GM12892 (cell line): Measurements from ENCODE around the gene GHR.
"Not testable (repeated sequence)": the region's sequence is repeated elsewhere in the genome, so short reads cannot be mapped to it uniquely, and the experiment has no call there.

Experiments
- DNase-seq: peaks from one replicate; pipeline ENCODE4 v3.0.0; 2011; ENCODE audit not compliant: insufficient read length
- FAIRE-seq: peaks from 2 replicates; lab custom pipeline; 2011; peaks lifted over from hg19 to GRCh38; lab: Jason Lieb, UNC
- POLR2A ChIP-seq: IDR thresholded peaks from 2 replicates; pipeline ENCODE4 v1.6.1; 2011; ENCODE audit warnings: low read depth, low read length, control low read depth
- POLR2AphosphoS5 ChIP-seq: IDR thresholded peaks from 2 replicates; pipeline ENCODE4 v1.6.1; 2011; ENCODE audit warnings: low read depth, low read length, control low read depth
- TAF1 ChIP-seq: IDR thresholded peaks from 2 replicates; pipeline ENCODE4 v1.6.1; 2011; ENCODE audit warnings: low read depth, mild to moderate bottlenecking, control low read depth, low read length, borderline replicate concordance

GHR gene

DNA sequence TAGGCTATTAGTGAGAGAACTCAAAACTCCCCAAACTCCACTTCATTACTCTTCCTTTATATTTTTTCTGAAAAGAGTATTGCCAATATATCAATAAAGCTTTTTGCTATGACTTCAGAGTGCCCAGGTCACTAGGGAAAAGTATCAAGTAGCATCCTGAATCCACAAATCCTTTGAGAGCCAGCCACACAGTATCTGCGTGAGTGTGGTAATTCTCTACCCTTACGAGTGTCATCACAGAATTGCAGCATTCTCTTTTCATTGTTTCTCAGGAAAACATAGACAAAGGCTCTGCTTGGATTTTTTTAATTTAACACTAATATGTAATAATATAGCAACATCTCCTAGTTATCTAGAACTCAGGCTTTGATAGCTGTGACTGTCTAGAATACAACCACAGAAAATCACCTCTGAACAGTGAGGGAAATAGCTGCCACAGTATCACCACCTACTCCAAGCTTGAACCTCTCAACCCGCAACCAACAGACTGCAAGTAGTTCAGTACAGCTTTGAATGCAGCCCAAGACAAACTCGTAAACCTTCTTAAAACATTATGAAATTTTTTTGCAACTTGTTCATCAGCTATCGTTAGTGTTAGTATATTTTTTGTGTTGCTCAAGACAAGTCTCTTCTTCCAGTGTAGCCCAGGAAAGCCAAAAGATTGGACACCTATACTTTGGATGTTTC is 254.1 kb downstream of the GHR start:
- TF ChIP-seq POLR2A (no peak), TAF1 (no peak), POLR2AphosphoS5 (no peak)
- FAIRE-seq (no peak), DNase-seq (no peak)

DNA sequence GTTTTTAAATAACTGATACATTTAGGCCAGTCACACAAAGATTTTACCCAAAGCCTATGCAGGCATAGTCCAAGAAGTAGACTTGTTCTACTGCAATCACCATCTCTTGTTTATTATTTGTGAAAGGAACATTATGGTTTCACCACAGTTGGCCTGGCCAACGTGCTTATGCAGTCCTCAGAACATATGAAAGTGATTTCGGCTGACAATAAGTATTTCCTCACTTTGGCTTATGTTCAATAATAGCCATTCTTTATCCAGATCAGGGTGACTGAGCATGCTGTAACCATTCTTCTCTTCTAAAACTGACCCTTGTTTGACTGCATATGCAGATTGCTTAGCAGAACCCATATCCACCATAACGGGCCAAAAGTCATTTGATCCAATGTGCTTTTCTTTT is 256.8 kb downstream of the GHR start:
- no peak for DNase-seq
- FAIRE-seq, result no peak
- TF ChIP-seq POLR2A, result no peak
- no peak for TF ChIP-seq POLR2AphosphoS5
- TF ChIP-seq TAF1, result no peak

DNA sequence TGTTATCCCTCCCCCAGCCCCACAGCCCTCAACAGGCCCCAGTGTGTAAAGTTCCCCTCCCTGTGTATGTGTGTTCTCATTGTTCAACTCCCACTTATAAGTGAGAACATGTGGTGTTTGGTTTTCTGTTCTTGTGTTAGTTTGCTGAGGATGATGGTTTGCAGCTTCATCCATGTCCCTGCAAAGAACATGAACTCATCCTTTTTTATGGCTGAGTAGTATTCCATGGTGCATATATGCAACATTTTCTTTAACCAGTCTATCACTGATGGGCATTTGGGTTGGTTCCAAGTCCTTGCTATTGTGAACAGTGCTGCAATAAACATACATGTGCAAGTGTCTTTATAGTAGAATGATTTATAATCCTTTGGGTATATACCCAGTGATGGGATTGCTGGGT is 261.8 kb downstream of the GHR start:
- not testable (repeated sequence) for DNase-seq, FAIRE-seq

DNA sequence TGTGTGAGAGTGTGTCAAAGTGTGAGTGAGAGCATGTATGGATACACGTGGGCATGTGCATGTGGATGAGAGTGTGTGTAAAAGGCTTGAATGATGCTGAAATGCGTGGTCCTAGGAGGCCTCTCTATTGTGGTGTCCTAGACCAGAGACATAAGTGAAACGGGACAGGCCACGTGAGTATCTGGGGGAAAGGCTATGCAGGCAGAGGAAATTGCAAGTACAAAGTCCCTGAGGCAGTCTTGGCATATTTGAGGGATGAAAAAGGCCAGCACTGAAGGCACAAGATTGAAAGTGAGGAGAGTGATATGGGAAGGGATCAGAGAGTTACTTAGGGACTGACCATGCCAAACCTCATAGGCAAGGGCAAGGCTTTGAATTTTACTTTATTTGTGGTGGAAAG is 266.2 kb downstream of the GHR start:
- FAIRE-seq (no peak), DNase-seq (no peak)
- TF ChIP-seq POLR2AphosphoS5 (no peak), POLR2A (no peak), TAF1 (no peak)

DNA sequence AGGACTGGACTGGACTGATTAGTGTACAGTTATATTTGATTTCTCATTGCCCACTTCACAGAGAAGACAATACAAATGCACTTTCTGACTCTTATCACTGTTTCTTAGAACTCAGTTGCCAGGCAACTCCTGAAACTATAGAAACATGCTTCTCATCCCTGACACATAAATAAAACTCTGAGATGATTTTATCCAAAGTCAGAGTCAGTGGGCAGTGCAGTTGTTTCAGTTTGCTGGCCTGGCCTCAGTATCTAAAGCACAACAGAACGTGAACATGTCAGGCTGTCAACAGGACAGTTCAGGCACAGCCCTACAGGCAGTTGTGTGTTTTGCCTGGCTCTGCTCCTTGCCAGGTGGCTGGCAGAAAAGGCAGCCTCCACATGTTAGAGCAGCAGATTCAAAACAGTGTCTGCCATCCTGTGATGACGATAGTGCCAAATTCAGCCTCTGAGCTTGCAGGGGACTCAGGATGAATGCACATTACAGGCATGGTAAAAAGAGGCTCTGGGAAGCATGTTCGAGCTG is 268.2 kb downstream of the GHR start:
- TF ChIP-seq POLR2AphosphoS5 (no peak), POLR2A (no peak), TAF1 (no peak)
- no peak for FAIRE-seq
- DNase-seq, result no peak

DNA sequence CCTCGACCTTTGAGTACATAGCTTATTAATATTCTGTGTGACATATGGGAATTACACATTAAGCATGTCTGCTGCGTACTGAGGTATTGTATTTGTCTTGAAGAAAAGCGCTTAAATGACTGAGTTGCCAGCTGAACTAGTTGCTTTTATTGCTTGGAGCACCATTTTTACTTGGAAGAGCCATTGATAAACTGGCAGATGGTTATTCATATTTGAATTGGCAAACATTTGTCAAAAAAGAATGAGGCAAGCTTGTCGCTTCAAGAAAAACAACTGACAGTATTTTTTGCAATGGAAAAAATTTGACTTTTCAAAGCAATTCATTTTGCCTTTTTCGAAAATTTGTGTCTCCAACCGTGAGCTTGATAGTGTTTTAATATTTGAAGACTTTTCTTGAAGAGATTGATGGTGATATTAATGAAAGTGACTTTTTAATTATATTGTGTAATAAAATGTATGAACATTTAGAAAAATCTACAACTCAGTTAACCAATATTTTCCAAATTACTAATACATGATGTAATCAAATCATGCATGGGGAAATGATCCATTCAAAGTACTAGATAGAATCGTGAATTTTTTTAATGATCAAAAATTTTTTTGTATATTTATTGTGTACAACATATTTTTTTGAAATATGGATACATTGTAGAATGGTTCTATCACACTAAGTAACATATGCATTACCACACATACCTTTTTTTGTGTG is 278.3 kb downstream of the GHR start:
- FAIRE-seq (no peak), DNase-seq (no peak)
- TF ChIP-seq TAF1 (no peak), POLR2A (no peak), POLR2AphosphoS5 (no peak)

DNA sequence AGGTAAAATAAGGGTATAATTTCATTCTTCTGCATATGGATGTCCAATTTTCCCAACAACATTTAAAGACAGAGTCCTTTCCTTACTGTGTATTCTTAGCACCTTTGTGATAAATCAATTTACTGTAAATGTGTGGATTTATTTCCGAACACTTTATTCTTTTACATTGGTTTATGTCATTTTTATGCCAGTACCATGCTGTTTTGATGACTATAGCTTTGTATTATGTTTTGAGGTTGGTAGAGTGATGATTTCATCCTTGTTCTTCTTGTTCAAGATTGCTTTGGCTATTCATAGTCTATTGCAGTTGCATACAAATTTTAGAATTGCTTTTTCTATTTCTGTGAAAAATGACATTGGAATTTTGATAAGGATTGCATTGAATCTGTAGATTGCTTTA is 280.0 kb downstream of the GHR start:
- DNase-seq, result no peak
- TF ChIP-seq TAF1 (no peak), POLR2A (no peak), POLR2AphosphoS5 (no peak)
- no peak for FAIRE-seq

DNA sequence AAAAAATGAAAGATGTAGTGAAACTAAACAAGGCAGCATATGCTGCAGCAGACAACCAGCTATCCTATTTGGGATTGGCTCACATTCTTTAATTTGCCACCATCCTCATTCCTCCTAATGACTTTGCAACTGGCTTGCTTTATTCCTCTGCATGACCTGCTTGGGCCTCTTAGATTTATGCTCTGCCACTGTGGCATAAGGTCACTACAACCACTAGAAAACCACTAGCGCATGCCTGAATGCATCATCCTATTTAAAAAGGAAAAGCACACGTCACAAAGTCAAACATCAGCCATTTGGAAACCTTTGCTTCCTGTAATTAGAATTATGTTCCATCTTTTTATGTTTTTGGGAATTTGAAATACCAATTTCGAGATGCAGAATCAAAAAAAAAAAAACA is 292.5 kb downstream of the GHR start:
- DNase-seq (no peak), FAIRE-seq (peak; percentile 9)
- TF ChIP-seq POLR2AphosphoS5, result no peak
- no peak for TF ChIP-seq POLR2A

DNA sequence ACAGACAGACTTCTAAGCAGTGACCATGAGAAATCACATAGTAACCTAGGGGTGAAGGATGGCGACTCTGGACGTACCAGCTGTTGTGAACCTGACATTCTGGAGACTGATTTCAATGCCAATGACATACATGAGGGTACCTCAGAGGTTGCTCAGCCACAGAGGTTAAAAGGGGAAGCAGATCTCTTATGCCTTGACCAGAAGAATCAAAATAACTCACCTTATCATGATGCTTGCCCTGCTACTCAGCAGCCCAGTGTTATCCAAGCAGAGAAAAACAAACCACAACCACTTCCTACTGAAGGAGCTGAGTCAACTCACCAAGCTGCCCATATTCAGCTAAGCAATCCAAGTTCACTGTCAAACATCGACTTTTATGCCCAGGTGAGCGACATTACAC is 295.4 kb downstream of the GHR start:
- DNase-seq, result no peak
- TF ChIP-seq POLR2AphosphoS5, result no peak
- no peak for TF ChIP-seq TAF1
- no peak for TF ChIP-seq POLR2A
- FAIRE-seq, result peak; percentile 95

DNA sequence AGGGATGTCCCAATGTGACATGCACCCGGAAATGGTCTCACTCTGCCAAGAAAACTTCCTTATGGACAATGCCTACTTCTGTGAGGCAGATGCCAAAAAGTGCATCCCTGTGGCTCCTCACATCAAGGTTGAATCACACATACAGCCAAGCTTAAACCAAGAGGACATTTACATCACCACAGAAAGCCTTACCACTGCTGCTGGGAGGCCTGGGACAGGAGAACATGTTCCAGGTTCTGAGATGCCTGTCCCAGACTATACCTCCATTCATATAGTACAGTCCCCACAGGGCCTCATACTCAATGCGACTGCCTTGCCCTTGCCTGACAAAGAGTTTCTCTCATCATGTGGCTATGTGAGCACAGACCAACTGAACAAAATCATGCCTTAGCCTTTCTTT is 295.8 kb downstream of the GHR start:
- DNase-seq, result no peak
- no peak for TF ChIP-seq POLR2AphosphoS5
- TF ChIP-seq POLR2A, result no peak
- TF ChIP-seq TAF1, result no peak
- no peak for FAIRE-seq

DNA sequence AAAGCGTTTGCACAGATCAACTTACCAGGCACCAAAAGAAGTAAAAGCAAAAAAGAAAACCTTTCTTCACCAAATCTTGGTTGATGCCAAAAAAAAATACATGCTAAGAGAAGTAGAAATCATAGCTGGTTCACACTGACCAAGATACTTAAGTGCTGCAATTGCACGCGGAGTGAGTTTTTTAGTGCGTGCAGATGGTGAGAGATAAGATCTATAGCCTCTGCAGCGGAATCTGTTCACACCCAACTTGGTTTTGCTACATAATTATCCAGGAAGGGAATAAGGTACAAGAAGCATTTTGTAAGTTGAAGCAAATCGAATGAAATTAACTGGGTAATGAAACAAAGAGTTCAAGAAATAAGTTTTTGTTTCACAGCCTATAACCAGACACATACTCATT is 297.0 kb downstream of the GHR start:
- no peak for TF ChIP-seq TAF1
- TF ChIP-seq POLR2AphosphoS5, result no peak
- no peak for TF ChIP-seq POLR2A
- no peak for FAIRE-seq
- DNase-seq, result no peak

DNA sequence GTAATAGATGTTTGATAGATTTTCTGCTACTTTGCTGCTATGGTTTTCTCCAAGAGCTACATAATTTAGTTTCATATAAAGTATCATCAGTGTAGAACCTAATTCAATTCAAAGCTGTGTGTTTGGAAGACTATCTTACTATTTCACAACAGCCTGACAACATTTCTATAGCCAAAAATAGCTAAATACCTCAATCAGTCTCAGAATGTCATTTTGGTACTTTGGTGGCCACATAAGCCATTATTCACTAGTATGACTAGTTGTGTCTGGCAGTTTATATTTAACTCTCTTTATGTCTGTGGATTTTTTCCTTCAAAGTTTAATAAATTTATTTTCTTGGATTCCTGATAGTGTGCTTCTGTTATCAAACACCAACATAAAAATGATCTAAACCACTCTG is 298.2 kb downstream of the GHR start:
- FAIRE-seq, result no peak
- TF ChIP-seq POLR2A (no peak), POLR2AphosphoS5 (no peak), TAF1 (no peak)

DNA sequence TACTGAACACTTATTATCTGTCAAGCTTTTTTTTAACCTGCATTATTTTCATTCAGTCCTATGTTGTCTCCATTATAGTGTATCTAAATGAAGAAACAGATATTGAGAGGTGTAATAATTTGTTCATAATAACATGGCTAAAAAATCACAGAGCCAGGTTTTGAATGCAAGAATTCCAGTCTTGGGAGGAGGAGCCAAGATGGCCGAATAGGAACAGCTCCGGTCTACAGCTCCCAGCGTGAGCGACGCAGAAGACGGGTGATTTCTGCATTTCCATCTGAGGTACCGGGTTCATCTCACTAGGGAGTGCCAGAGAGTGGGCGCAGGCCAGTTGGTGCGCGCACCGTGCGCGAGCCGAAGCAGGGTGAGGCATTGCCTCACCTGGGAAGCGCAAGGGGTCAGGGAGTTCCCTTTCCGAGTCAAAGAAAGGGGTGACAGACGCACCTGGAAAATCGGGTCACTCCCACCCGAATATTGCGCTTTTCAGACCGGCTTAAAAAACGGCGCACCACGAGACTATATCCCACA is 311.4 kb downstream of the GHR start:
- DNase-seq, FAIRE-seq: not testable (repeated sequence)

More for the DNA sequence above, 298.2 kb downstream of the GHR start:
- no peak for DNase-seq
